Activated CD4-positive, alpha-beta T cell treated with anti-CD3 and anti-CD28 coated beads, Interleukin-10, Interleukin-2, amounts not matched to agents 100 ng/mL and 50 ng/mL, durations not matched to agents 16 hours and 8 hours (primary cell): ENCODE data around the gene P2RX7.

Source experiments
- DNase-seq: peaks from one replicate; pipeline ENCODE4 v3.0.0-alpha.2; 2020

Gene P2RX7

DNA sequence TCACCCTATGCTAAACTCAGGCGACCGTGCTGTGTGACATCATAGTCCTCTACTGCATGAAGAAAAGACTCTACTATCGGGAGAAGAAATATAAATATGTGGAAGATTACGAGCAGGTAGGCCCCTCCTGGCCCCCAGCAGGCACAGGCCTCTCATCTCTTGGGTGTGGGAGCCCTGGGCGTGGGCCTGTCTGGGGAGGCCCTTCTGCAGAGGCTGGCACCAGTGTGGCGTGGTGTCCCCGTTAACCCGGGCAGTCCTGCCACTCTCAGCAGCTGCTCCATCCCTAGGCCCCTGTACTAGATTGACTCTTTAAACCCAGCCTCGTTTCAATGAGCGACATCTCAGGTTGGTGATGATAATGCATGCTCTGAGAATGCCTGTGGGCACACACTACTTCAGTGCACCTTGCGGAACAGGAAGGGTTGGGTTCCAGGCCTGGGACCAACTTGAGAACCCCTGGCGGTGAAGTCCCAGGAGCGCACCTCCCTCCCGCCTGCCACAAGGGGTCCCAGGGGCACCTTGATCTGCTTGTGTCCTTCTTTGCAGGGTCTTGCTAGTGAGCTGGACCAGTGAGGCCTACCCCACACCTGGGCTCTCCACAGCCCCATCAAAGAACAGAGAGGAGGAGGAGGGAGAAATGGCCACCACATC lies 100.4 kb downstream of the P2RX7 start:
- DNase-seq: no peak

DNA sequence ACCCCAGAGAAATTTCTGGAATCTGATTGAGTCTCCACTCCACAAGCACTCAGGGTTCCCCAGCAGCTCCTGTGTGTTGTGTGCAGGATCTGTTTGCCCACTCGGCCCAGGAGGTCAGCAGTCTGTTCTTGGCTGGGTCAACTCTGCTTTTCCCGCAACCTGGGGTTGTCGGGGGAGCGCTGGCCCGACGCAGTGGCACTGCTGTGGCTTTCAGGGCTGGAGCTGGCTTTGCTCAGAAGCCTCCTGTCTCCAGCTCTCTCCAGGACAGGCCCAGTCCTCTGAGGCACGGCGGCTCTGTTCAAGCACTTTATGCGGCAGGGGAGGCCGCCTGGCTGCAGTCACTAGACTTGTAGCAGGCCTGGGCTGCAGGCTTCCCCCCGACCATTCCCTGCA lies 100.9 kb downstream of the P2RX7 start:
- no peak for DNase-seq

DNA sequence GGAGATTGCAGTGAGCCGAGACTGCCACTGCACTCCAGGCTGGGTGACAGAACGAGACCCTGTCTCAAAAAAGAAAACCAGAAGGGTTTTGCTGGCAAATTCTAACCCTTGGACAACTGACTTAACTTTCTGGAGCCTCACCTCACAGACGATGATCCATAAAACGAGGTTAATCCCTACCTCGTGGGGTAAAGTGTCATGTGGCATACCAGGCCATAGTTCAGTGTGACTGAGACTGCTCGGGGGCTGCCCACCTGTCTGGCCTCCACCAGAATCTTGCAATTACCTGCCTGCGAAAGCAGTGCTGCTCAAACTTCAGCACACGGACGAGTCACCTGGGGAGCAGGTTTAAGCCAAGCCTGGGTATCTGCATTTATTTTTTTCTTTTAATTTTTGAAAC lies 104.1 kb downstream of the P2RX7 start:
- no peak for DNase-seq

DNA sequence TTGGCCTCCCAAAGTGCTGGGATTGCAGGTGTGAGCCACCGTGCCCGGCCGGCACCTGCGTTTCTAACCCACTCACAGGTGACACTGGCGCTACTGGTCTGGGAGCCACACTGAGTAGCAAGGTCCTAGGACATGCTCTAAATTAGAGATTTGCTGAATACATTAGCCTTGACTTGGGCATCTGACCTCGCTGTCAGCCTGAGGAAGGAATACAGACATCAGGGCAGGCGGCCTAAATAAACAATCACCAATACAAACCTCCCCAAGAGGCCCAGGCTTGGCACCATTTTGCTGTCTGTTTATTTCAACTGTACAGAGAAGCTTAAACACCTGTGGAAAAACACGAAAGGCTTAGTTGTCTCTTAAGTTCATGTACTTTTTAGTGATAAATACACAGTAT lies 104.7 kb downstream of the P2RX7 start:
- DNase-seq: no peak
